Sigmoid colon (tissue), 7 donors: Measurements from ENCODE around the gene ITGA11. TPM values are rescaled to one million over a fixed set of nuclear protein-coding genes. Genes with fewer than 3 reads are reported as not detected.
A peak's percentile ranks its signal among the peaks of the same experiment; 100 is the strongest.

ENCODE experiments used
- DNase-seq: peaks from one replicate; pipeline ENCODE4 v3.0.0-alpha.2; 2019
- H3K27ac ChIP-seq, 4 donors: fragments of 200-600 bp; sonication (generic); one replicate each; pipeline ENCODE4 v1.5.1; 2016 to 2019; ENCODE audit warnings: mild to moderate bottlenecking in 1 of 4
- H3K27me3 ChIP-seq, 3 donors: fragments of 200-600 bp; sonication (generic); one replicate each; pipeline ENCODE4 v1.5.1; 2019; ENCODE audit warnings: mild to moderate bottlenecking in 1 of 3
- H3K36me3 ChIP-seq, 4 donors: fragments of 200-600 bp; sonication (generic); one replicate each; pipeline ENCODE4 v1.5.1; 2016 to 2019
- H3K4me1 ChIP-seq, 4 donors: fragments of 200-600 bp; sonication (generic); one replicate each; pipeline ENCODE4 v1.5.1; 2017 to 2019
- H3K4me3 ChIP-seq, 4 donors: fragments of 200-600 bp; sonication (generic); one replicate each; pipeline ENCODE4 v1.5.1; 2017 to 2019; ENCODE audit warnings: mild to moderate bottlenecking in 2 of 4, moderate library complexity in 1 of 4
- H3K9me3 ChIP-seq, 4 donors: fragments of 200-600 bp in 3 of 4; sonication (generic) in 3 of 4; one replicate each; pipeline versions ENCODE4 v1.5.1 to v1.6.1; 2013 to 2019
- EP300 ChIP-seq, 4 donors: sonication (generic); formaldehyde crosslinking; IDR thresholded peaks; one replicate each; pipeline ENCODE4 v1.6.1; 2017; ENCODE audit warnings: antibody characterized with exemption in 4 of 4
- POLR2A ChIP-seq, 2 donors: fragments of 450-650 bp; IDR thresholded peaks; one replicate each; pipeline ENCODE4 v1.6.1; 2016; ENCODE audit warnings: antibody characterized with exemption in 2 of 2, mild to moderate bottlenecking in 2 of 2, moderate library complexity in 2 of 2
- POLR2AphosphoS5 ChIP-seq, 4 donors: sonication (generic); formaldehyde crosslinking; IDR thresholded peaks; one replicate each; pipeline ENCODE4 v1.6.1; 2017; ENCODE audit warnings: antibody characterized with exemption in 4 of 4
- WGBS, 2 donors: extraction: QIAGEN DNeasy Blood & Tissue Kit; methylation state at CpG; one replicate each; pipeline ENCODE4 v1.1.7; 2013; 5-methylcytosine and 5-hydroxymethylcytosine counted together
- intact Hi-C: fragments of 100-400 bp; cut with DNase I; formaldehyde crosslinking; loops from one replicate; pipeline ENCODE4 v1.15.1; 2023
- polyA plus RNA-seq, 3 donors: library from polyadenylated mRNA; stranded (reverse); fragments of 200-250 nt; gene quantifications; one replicate each; pipeline ENCODE4 v1.2.3, GENCODE V29; 2013
- total RNA-seq, 4 donors: library from RNA; depleted of rRNA; stranded (reverse); fragments of >200 nt; gene quantifications; one replicate each; pipeline ENCODE4 v1.1.0, GENCODE V29; 2016
- TF ChIP-seq, protein P1 (sequence below), 4 experiments: fragments of 450-650 bp in 3 of 4; fragments of 200-600 bp in 1 of 4; IDR thresholded peaks; one replicate each; pipeline ENCODE4 v1.5.1; 2016 to 2019; ENCODE audit warnings: antibody characterized with exemption in 4 of 4, mild to moderate bottlenecking in 3 of 4, moderate library complexity in 2 of 4
- donor health status: healthy with polysubstance abuse.
- donor health status: Bipolar disorder and iron deficiency.
- donor health status: healthy.

Gene ITGA11
- total and polyA plus RNA-seq, 7 donors = 0.71 to 6.1 (median 1.2) TPM

DNA sequence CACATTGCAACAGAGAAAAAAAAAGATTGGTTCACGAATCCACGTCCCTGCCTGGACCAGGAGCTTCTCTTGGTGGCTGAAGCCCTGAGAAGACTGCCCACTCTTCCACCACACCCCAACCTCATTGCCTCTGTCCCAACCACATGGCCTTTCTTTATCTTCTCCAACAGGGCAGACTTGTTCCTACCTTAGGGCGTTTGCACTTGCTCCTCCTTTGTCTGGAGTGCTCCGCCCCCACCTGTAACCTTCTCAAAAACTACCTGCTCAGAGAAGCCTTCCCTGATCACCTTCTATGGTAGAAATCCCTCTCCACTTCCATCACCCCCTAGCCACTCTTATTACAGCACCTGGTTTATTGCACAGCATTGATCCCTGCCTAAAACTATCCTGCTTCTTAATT lies 64.7 kb downstream of the ITGA11 start:
- Histone ChIP-seq H3K4me3 (no peak overlapping the region), H3K27me3 (no peaks in the 10 kb centered on the region), H3K9me3 (no peaks in the 10 kb centered on the region), H3K36me3 (no peaks in the 10 kb centered on the region), H3K4me1 (peaks cover 0 to 29% (median 23%) of the 10 kb centered on the region in 4 donors), H3K27ac (no peak overlapping the region)
- no peak for TF ChIP-seq EP300 (IDR thresholded peaks at IDR 0.05)
- no peak for TF ChIP-seq POLR2A (IDR thresholded peaks at IDR 0.05)
- TF ChIP-seq, protein P1, sequence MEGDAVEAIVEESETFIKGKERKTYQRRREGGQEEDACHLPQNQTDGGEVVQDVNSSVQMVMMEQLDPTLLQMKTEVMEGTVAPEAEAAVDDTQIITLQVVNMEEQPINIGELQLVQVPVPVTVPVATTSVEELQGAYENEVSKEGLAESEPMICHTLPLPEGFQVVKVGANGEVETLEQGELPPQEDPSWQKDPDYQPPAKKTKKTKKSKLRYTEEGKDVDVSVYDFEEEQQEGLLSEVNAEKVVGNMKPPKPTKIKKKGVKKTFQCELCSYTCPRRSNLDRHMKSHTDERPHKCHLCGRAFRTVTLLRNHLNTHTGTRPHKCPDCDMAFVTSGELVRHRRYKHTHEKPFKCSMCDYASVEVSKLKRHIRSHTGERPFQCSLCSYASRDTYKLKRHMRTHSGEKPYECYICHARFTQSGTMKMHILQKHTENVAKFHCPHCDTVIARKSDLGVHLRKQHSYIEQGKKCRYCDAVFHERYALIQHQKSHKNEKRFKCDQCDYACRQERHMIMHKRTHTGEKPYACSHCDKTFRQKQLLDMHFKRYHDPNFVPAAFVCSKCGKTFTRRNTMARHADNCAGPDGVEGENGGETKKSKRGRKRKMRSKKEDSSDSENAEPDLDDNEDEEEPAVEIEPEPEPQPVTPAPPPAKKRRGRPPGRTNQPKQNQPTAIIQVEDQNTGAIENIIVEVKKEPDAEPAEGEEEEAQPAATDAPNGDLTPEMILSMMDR (IDR thresholded peaks at IDR 0.05) = no peak
- no peak for TF ChIP-seq POLR2AphosphoS5 (IDR thresholded peaks at IDR 0.05)
- intact Hi-C loops = no loop called here
- no peak for DNase-seq
- 54 to 77% methylated on average over 4 of the region's 4 CpGs for WGBS, 2 donors

DNA sequence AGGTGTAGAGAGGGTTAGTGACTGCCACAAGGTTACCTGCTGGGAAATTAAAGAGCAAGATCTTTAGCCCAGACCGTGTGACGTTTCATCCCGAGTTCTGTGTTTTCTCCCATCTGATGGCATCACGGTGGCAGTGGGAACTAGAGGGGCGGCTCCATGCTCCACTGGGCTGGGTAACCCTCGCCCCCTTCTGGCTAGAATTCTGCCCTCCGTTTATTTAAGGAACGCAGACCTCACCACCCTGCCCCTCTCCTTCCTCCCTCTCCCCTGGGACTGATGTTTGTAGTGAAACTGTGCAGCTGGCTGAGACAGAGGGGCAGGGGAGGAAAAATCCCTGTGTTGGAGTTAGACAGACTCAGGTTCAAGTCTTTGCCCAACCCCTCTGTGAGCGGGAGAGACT lies 65.6 kb downstream of the ITGA11 start:
- peak overlapping the region in 1 of 4 donors; percentile 60 for H3K27ac ChIP-seq
- no peaks in the 10 kb centered on the region for H3K27me3 ChIP-seq
- peaks cover 0 to 29% (median 23%) of the 10 kb centered on the region in 4 donors for H3K4me1 ChIP-seq
- H3K36me3 ChIP-seq = no peaks in the 10 kb centered on the region
- TF ChIP-seq, protein P1 (IDR thresholded peaks at IDR 0.05) = no peak
- no peak for TF ChIP-seq EP300 (IDR thresholded peaks at IDR 0.05)
- TF ChIP-seq POLR2A (IDR thresholded peaks at IDR 0.05) = no peak
- no peak for TF ChIP-seq POLR2AphosphoS5 (IDR thresholded peaks at IDR 0.05)
- no peak overlapping the region for H3K4me3 ChIP-seq
- intact Hi-C loops = no loop called here
- H3K9me3 ChIP-seq = no peaks in the 10 kb centered on the region
- no peak for DNase-seq
- WGBS, 2 donors = 51 to 52% methylated on average over 9 of the region's 9 CpGs

DNA sequence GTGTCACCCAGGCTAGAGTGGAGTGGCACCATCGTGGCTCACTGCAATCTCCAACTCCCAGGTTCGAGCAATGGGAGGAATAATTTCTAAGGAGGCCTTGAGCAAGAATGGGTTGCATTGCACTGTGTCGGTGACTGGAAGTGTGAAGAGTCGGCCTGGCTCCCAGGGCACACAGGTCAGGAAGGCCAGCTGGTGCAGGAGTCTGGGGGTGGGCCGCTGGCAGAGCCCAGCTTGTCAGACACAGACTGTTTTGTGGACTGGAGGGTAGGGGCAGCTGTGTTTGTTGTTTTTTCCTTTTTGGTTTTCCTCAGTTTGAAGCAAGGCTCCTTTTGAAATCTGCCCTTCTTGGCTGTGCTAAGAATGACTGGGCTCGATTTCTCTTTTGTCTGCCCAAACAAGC lies 66.2 kb downstream of the ITGA11 start:
- TF ChIP-seq, protein P1 (IDR thresholded peaks at IDR 0.05) = no peak
- TF ChIP-seq POLR2A (IDR thresholded peaks at IDR 0.05) (no peak), EP300 (IDR thresholded peaks at IDR 0.05) (no peak), POLR2AphosphoS5 (IDR thresholded peaks at IDR 0.05) (no peak)
- intact Hi-C loops = loop anchor here (2.0 kb wide), 1 partner anchor 21 kb away; no protein-coding TSS in a partner anchor
- no peaks in the 10 kb centered on the region for H3K9me3 ChIP-seq
- WGBS, 2 donors = 72 to 80% methylated on average over 6 of the region's 6 CpGs
- peaks cover 0 to 29% (median 23%) of the 10 kb centered on the region in 4 donors for H3K4me1 ChIP-seq
- no peaks in the 10 kb centered on the region for H3K27me3 ChIP-seq
- no peaks in the 10 kb centered on the region for H3K36me3 ChIP-seq
- H3K27ac ChIP-seq = peak overlapping the region in 1 of 4 donors; percentile 60
- H3K4me3 ChIP-seq = no peak overlapping the region
- no peak for DNase-seq

DNA sequence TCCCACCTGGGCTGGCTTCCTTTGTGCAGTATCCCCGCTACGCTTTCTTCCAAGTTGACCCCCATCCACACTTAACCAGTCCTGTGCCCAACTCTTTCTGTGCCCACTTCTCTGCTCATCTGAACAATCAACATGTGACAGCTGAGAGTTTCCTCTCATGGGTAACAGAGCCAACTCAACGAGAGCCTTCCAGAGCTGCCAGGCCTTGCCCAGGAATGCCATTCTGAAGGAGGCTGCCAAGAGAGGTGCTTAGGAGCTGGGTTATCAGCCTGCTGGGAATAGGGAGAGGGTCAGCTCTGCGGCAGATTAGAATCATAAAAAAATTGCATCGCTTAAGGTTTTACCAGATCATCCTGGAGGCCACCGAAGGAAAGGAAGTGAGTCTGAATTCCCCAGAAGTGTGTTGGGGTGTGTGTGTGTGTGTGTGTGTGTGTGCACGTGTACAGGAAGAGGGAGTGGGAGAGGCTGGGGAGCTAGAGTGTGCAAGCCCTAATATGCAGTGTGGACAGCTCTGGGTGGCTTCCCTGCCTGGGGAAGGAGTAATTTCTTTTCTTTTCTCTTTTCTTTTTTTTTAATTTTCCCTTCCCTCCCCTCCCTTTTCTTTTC lies 66.7 kb downstream of the ITGA11 start:
- intact Hi-C loops = loop anchor here (2.0 kb wide), 1 partner anchor 20 kb away; no protein-coding TSS in a partner anchor
- no peak for DNase-seq
- Histone ChIP-seq H3K27ac (peak overlapping the region; percentile 17 to 66 (median 51)), H3K4me1 (peaks cover 0 to 29% (median 23%) of the 10 kb centered on the region in 4 donors), H3K27me3 (no peaks in the 10 kb centered on the region), H3K36me3 (no peaks in the 10 kb centered on the region), H3K4me3 (no peak overlapping the region), H3K9me3 (no peaks in the 10 kb centered on the region)
- WGBS, 2 donors = 52 to 72% methylated on average over 7 of the region's 7 CpGs
- no peak for TF ChIP-seq EP300 (IDR thresholded peaks at IDR 0.05)
- TF ChIP-seq, protein P1 (IDR thresholded peaks at IDR 0.05) = no peak
- TF ChIP-seq POLR2AphosphoS5 (IDR thresholded peaks at IDR 0.05) = no peak
- no peak for TF ChIP-seq POLR2A (IDR thresholded peaks at IDR 0.05)
